HEK293 (cell line): Measurements from ENCODE around the gene FAM171A2.

Source experiments
- CTCF ChIA-PET: fragments of 350-600 bp; formaldehyde crosslinking; extraction: SDS; loops from one replicate; lab custom pipeline; 2021; ENCODE audit warnings: antibody characterized with exemption; lab: Yijun Ruan, JAX
- POLR2A ChIA-PET: fragments of 300-600 bp; formaldehyde crosslinking; extraction: SDS; loops from one replicate; lab custom pipeline; 2020; ENCODE audit warnings: antibody characterized with exemption, inconsistent platforms; lab: Yijun Ruan, JAX
- H3K27ac ChIP-seq: fragments of 200-500 bp; sonication (Bioruptor generic); 2 replicates; pipeline ENCODE4 v1.5.1; 2014; ENCODE audit warnings: low read depth, low read length, control low read depth, inconsistent platforms; ENCODE audit errors: extremely low read depth
- H3K36me3 ChIP-seq, 2 experiments: fragments of 200-500 bp in 1 of 2; sonication (Bioruptor generic) in 1 of 2; 1 replicate in 1 of 2; 2 replicates in 1 of 2; pipeline ENCODE4 v1.5.1; 2014 to 2017; ENCODE audit warnings: inconsistent platforms in 2 of 2, low read length in 2 of 2; ENCODE audit not compliant: control insufficient read depth in 2 of 2, insufficient read depth in 1 of 2
- H3K4me1 ChIP-seq: fragments of 200-500 bp; sonication (Bioruptor generic); 2 replicates; pipeline ENCODE4 v1.5.1; 2014; ENCODE audit warnings: mild to moderate bottlenecking, low read length, inconsistent platforms; ENCODE audit not compliant: control insufficient read depth, insufficient read depth
- H3K4me3 ChIP-seq: 2 replicates; pipeline ENCODE4 v1.5.1; 2011; ENCODE audit warnings: low read depth, mild to moderate bottlenecking, control low read depth, low read length, moderate library complexity
- H3K9me3 ChIP-seq: fragments of 200-500 bp; sonication (Bioruptor generic); 2 replicates; pipeline ENCODE4 v1.5.1; 2014; ENCODE audit warnings: low read depth, low read length, inconsistent platforms; ENCODE audit not compliant: control insufficient read depth, insufficient read depth
- BCL11B ChIP-seq: fragments of 450-650 bp; formaldehyde crosslinking; IDR thresholded peaks from 2 replicates; pipeline ENCODE4 v1.5.1; 2016; ENCODE audit warnings: low read depth, missing biosample characterization, missing genetic modification characterization
- EGR2 ChIP-seq: fragments of 450-650 bp; formaldehyde crosslinking; IDR thresholded peaks from 2 replicates; pipeline ENCODE4 v1.5.1; 2016; ENCODE audit warnings: low read depth, missing biosample characterization, missing genetic modification characterization
- KLF7 ChIP-seq: fragments of 450-650 bp; formaldehyde crosslinking; IDR thresholded peaks from 2 replicates; pipeline ENCODE4 v1.5.1; 2016; ENCODE audit warnings: missing biosample characterization, missing genetic modification characterization, borderline replicate concordance
- KLF9 ChIP-seq: fragments of 450-650 bp; formaldehyde crosslinking; IDR thresholded peaks from 2 replicates; pipeline ENCODE4 v1.5.1; 2016; ENCODE audit warnings: missing biosample characterization, missing genetic modification characterization, low read depth
- SETDB1 ChIP-seq: IDR thresholded peaks from one replicate; pipeline ENCODE4 v1.6.1; 2017; ENCODE audit warnings: mild to moderate bottlenecking, low read length, moderate library complexity, mixed read lengths; ENCODE audit not compliant: insufficient read length
- TCF7L2 ChIP-seq: IDR thresholded peaks from 2 replicates; pipeline ENCODE4 v1.6.1; 2011; ENCODE audit warnings: low read depth, mild to moderate bottlenecking, inconsistent platforms, low read length, moderate library complexity, borderline replicate concordance
- YY1 ChIP-seq: fragments of 450-650 bp; formaldehyde crosslinking; IDR thresholded peaks from 2 replicates; pipeline ENCODE4 v1.5.1; 2018; ENCODE audit warnings: missing biosample characterization, missing genetic modification characterization
- ZBTB17 ChIP-seq: fragments of 450-650 bp; formaldehyde crosslinking; IDR thresholded peaks from 2 replicates; pipeline ENCODE4 v1.5.1; 2016; ENCODE audit warnings: missing biosample characterization, missing genetic modification characterization
- ZBTB20 ChIP-seq: fragments of 450-650 bp; formaldehyde crosslinking; IDR thresholded peaks from 2 replicates; pipeline ENCODE4 v1.5.1; 2016; ENCODE audit warnings: missing biosample characterization, missing genetic modification characterization
- ZBTB21 ChIP-seq: fragments of 450-650 bp; formaldehyde crosslinking; IDR thresholded peaks from 2 replicates; pipeline ENCODE4 v1.5.1; 2017; ENCODE audit warnings: missing biosample characterization, missing genetic modification characterization
- ZEB2 ChIP-seq: fragments of 450-650 bp; formaldehyde crosslinking; IDR thresholded peaks from 2 replicates; pipeline ENCODE4 v1.5.1; 2016; ENCODE audit warnings: missing biosample characterization, missing genetic modification characterization
- ZNF114 ChIP-seq: fragments of 450-650 bp; formaldehyde crosslinking; IDR thresholded peaks from 2 replicates; pipeline ENCODE4 v1.5.0; 2017; ENCODE audit warnings: missing biosample characterization, missing genetic modification characterization
- ZNF133 ChIP-seq: fragments of 450-650 bp; formaldehyde crosslinking; IDR thresholded peaks from 2 replicates; pipeline ENCODE4 v1.5.1; 2016; ENCODE audit warnings: missing biosample characterization, missing genetic modification characterization
- ZNF174 ChIP-seq: fragments of 450-650 bp; formaldehyde crosslinking; IDR thresholded peaks from 2 replicates; pipeline ENCODE4 v1.5.0; 2017; ENCODE audit warnings: missing biosample characterization, mild to moderate bottlenecking, missing genetic modification characterization
- ZNF19 ChIP-seq: fragments of 450-650 bp; formaldehyde crosslinking; IDR thresholded peaks from 2 replicates; pipeline ENCODE4; 2016; ENCODE audit warnings: missing biosample characterization, missing genetic modification characterization, low read depth
- ZNF2 ChIP-seq: fragments of 450-650 bp; formaldehyde crosslinking; IDR thresholded peaks from 2 replicates; pipeline ENCODE4 v1.5.1; 2016; ENCODE audit warnings: missing biosample characterization, missing genetic modification characterization
- ZNF324 ChIP-seq: fragments of 450-650 bp; formaldehyde crosslinking; IDR thresholded peaks from 2 replicates; pipeline ENCODE4 v1.5.1; 2016; ENCODE audit warnings: missing biosample characterization, missing genetic modification characterization
- ZNF394 ChIP-seq: fragments of 450-650 bp; formaldehyde crosslinking; IDR thresholded peaks from 2 replicates; pipeline ENCODE4 v1.5.1; 2016; ENCODE audit warnings: missing biosample characterization, missing genetic modification characterization, mild to moderate bottlenecking, moderate library complexity, borderline replicate concordance
- ZNF416 ChIP-seq: fragments of 450-650 bp; formaldehyde crosslinking; IDR thresholded peaks from 2 replicates; pipeline ENCODE4 v1.5.1; 2016; ENCODE audit warnings: missing biosample characterization, missing genetic modification characterization
- ZNF571 ChIP-seq: fragments of 450-650 bp; formaldehyde crosslinking; IDR thresholded peaks from 2 replicates; pipeline ENCODE4 v1.5.0; 2017; ENCODE audit warnings: missing biosample characterization, missing genetic modification characterization
- ZNF629 ChIP-seq: fragments of 450-650 bp; formaldehyde crosslinking; IDR thresholded peaks from 2 replicates; pipeline ENCODE4 v1.5.1; 2017; ENCODE audit warnings: missing biosample characterization, missing genetic modification characterization
- ZNF76 ChIP-seq: fragments of 450-650 bp; formaldehyde crosslinking; IDR thresholded peaks from 2 replicates; pipeline ENCODE4; 2016; ENCODE audit warnings: low read depth, missing biosample characterization, missing genetic modification characterization, borderline replicate concordance
- TF ChIP-seq, protein P1 (sequence below): fragments of 450-650 bp; formaldehyde crosslinking; IDR thresholded peaks from 2 replicates; pipeline ENCODE4 v1.5.1; 2016; ENCODE audit warnings: missing biosample characterization, missing genetic modification characterization
- TF ChIP-seq, protein P2 (sequence below): fragments of 450-650 bp; formaldehyde crosslinking; IDR thresholded peaks from 2 replicates; pipeline ENCODE4 v1.5.1; 2016; ENCODE audit warnings: missing biosample characterization, missing genetic modification characterization
- TF ChIP-seq, protein P3 (sequence below): fragments of 450-650 bp; formaldehyde crosslinking; IDR thresholded peaks from 2 replicates; pipeline ENCODE4; 2016; ENCODE audit warnings: missing biosample characterization, missing genetic modification characterization
- TF ChIP-seq, protein P4 (sequence below): fragments of 450-650 bp; IDR thresholded peaks from 2 replicates; pipeline ENCODE4 v1.5.1; 2018; ENCODE audit warnings: missing biosample characterization, missing genetic modification characterization
- TF ChIP-seq, protein P5 (sequence below): fragments of 450-650 bp; formaldehyde crosslinking; optimal IDR thresholded peaks from 2 replicates; pipeline ENCODE3; 2016; ENCODE audit warnings: missing biosample characterization, mild to moderate bottlenecking, missing genetic modification characterization

FAM171A2 gene

DNA sequence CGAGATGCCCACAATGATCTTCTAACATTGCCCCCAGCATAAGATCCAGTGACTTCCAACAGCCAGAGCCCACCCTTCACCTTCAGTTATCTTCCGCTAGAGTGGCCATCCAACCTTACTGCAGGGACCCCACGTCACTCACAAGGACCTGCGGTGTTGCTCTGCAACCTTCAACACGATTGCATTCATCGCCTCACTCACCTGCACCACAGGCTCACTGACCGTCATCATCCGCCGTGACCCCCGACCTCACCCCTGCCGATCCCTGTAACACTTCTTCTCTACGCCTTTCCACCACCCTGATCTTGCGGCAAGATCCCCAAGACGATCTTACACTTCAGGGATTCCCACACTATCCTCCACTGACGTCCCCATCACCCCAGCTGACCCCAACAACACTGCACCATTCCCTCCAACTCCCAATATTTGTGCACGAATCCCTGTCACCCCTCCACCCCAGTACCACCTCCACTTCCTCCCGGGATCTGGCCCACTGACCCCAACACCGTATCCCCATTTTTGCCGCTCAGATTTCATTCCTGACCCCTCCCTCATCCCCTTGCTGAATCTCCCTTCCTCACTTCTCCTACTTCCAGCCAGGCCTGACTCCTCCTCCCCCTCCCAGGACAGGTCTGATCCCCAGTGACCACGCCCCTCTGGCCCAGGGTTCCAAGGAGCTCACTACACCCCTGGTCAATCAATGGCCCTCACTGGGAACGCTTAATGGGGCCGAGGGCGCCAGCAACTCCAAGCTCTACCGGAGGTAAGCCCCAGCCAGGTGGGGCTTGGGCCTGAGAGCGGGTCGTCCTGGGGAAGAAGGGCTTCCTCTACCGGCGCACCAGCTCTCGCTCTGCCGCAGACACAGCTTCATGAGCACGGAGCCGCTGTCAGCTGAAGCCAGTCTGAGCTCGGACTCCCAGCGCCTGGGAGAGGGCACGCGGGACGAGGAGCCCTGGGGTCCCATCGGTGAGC is 47.6 kb downstream of the FAM171A2 start (continued):
- TF ChIP-seq, protein P1, sequence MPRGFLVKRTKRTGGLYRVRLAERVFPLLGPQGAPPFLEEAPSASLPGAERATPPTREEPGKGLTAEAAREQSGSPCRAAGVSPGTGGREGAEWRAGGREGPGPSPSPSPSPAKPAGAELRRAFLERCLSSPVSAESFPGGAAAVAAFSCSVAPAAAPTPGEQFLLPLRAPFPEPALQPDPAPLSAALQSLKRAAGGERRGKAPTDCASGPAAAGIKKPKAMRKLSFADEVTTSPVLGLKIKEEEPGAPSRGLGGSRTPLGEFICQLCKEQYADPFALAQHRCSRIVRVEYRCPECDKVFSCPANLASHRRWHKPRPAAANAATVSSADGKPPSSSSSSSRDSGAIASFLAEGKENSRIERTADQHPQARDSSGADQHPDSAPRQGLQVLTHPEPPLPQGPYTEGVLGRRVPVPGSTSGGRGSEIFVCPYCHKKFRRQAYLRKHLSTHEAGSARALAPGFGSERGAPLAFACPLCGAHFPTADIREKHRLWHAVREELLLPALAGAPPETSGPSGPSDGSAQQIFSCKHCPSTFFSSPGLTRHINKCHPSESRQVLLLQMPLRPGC (tag by site-specific recombination), result 0 out of 2 replicates have a peak, but pooled peaks have one; percentile 17
- TF ChIP-seq ZBTB21 (tag by site-specific recombination) (peak; percentile 31; the same call in 1 of the 2 replicates), ZNF571 (tag by site-specific recombination) (peak; percentile 42; the same call in 1 of the 2 replicates), ZNF324 (tag by site-specific recombination) (0 out of 2 replicates have a peak, but pooled peaks have one; percentile 7), BCL11B (peak; percentile 84)
- TF ChIP-seq, protein P2, sequence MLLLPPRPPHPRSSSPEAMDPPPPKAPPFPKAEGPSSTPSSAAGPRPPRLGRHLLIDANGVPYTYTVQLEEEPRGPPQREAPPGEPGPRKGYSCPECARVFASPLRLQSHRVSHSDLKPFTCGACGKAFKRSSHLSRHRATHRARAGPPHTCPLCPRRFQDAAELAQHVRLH (tag by site-specific recombination), result no peak
- TF ChIP-seq, protein P3, sequence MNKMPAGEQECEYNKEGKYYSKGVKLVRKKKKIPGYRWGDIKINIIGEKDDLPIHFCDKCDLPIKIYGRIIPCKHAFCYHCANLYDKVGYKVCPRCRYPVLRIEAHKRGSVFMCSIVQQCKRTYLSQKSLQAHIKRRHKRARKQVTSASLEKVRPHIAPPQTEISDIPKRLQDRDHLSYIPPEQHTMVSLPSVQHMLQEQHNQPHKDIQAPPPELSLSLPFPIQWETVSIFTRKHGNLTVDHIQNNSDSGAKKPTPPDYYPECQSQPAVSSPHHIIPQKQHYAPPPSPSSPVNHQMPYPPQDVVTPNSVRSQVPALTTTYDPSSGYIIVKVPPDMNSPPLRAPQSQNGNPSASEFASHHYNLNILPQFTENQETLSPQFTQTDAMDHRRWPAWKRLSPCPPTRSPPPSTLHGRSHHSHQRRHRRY (tag by site-specific recombination), result peak; percentile 6; the same call in 1 of the 2 replicates

DNA sequence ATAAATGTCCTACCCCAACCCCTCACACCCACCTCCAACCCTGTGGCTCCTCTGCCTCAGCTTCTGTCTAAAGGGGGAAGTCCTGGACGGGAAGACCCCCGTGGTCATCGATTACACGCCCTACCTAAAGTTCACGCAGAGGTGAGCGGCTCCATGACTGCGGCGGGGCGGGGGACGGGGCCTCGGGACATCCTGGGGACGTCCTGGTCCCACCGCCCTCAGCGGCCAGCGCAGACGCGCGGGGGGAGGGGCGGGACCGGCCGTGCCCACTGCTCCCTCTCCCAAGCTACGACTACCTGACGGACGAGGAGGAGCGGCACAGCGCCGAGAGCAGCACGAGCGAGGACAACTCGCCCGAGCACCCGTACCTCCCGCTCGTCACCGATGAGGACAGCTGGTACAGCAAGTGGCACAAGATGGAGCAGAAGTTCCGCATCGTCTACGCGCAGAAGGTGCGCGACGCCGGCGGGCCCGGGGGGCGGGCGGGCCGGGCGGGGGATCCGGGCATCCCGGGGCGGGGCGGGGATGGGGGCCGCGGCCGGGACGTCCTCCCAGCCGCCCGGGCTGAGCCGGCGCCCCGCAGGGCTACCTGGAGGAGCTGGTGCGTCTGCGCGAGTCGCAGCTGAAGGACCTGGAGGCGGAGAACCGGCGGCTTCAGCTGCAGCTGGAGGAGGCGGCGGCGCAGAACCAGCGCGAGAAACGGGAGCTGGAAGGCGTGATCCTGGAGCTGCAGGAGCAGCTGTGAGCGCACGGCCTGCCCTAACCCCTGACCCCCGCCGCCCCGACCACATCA is 48.6 kb downstream of the FAM171A2 start:
- POLR2A ChIA-PET, result interaction anchor here (0.5 to 6.5 kb wide), 10 partner anchors 9 to 116 kb away, joined by 3 to 38 read pairs (median 4); partner anchors contain the start of genes SLC25A39 and UBTF
- CTCF ChIA-PET, result interaction anchor here (0.5 to 2.0 kb wide), 6 partner anchors 16 to 251 kb away, joined by 3 to 10 read pairs (median 4); no protein-coding TSS in a partner anchor
- Histone ChIP-seq H3K4me3 (peak overlapping the region; percentile 44), H3K9me3 (no peaks in the 10 kb centered on the region), H3K36me3 (peaks cover 0 to 15% of the 10 kb centered on the region in 2 experiments; a peak in 1 of 3 replicates), H3K27ac (peak overlapping the region; percentile 16; the same call in 1 of the 2 replicates), H3K4me1 (peaks cover 4% of the 10 kb centered on the region; the same call in 1 of the 2 replicates)
- no peak for TF ChIP-seq KLF7
- TF ChIP-seq, protein P4, sequence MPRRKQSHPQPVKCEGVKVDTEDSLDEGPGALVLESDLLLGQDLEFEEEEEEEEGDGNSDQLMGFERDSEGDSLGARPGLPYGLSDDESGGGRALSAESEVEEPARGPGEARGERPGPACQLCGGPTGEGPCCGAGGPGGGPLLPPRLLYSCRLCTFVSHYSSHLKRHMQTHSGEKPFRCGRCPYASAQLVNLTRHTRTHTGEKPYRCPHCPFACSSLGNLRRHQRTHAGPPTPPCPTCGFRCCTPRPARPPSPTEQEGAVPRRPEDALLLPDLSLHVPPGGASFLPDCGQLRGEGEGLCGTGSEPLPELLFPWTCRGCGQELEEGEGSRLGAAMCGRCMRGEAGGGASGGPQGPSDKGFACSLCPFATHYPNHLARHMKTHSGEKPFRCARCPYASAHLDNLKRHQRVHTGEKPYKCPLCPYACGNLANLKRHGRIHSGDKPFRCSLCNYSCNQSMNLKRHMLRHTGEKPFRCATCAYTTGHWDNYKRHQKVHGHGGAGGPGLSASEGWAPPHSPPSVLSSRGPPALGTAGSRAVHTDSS (tag by site-specific recombination), result no peak
- TF ChIP-seq ZBTB17 (tag by site-specific recombination), result peak; percentile 88
- TF ChIP-seq TCF7L2, result no peak
- TF ChIP-seq ZNF19 (tag by site-specific recombination), result no peak
- no peak for TF ChIP-seq ZNF629
- TF ChIP-seq, protein P5, sequence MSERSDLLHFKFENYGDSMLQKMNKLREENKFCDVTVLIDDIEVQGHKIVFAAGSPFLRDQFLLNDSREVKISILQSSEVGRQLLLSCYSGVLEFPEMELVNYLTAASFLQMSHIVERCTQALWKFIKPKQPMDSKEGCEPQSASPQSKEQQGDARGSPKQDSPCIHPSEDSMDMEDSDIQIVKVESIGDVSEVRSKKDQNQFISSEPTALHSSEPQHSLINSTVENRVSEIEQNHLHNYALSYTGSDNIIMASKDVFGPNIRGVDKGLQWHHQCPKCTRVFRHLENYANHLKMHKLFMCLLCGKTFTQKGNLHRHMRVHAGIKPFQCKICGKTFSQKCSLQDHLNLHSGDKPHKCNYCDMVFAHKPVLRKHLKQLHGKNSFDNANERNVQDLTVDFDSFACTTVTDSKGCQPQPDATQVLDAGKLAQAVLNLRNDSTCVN (tag by site-specific recombination), result peak; percentile 89
- peak; percentile 47; the same call in 1 of the 2 replicates for TF ChIP-seq ZEB2
- TF ChIP-seq ZNF394 (tag by site-specific recombination), result peak; percentile 59
- 0 out of 2 replicates have a peak, but pooled peaks have one; percentile 12 for TF ChIP-seq ZBTB20 (tag by site-specific recombination)
- TF ChIP-seq EGR2 (tag by site-specific recombination), result no peak
- no peak for TF ChIP-seq ZNF416 (tag by site-specific recombination)
- TF ChIP-seq ZNF133, result no peak
- TF ChIP-seq KLF9 (tag by site-specific recombination), result 0 out of 2 replicates have a peak, but pooled peaks have one; percentile 51
- TF ChIP-seq SETDB1, result no peak
- peak; percentile 56; the same call in 1 of the 2 replicates for TF ChIP-seq ZNF76 (tag by site-specific recombination)
- TF ChIP-seq YY1 (tag by site-specific recombination), result peak; percentile 28; the same call in 1 of the 2 replicates
- no peak for TF ChIP-seq ZNF174 (tag by site-specific recombination)
- 0 out of 2 replicates have a peak, but pooled peaks have one; percentile 25 for TF ChIP-seq ZNF2 (tag by site-specific recombination)
- no peak for TF ChIP-seq ZNF114 (tag by site-specific recombination)
